GM12801 (cell line): Measurements from ENCODE around the gene PCK1.

Source experiments
- TF ChIP-seq, protein P1 (sequence below): IDR thresholded peaks from one replicate; pipeline ENCODE4 v1.5.1; 2011; ENCODE audit warnings: control low read depth; ENCODE audit not compliant: insufficient read length; ENCODE audit errors: extremely low read depth

PCK1 gene

GRCh38 chr20:57595041-57596030, 34.4 kb downstream of the PCK1 start:
- TF ChIP-seq, protein P1, sequence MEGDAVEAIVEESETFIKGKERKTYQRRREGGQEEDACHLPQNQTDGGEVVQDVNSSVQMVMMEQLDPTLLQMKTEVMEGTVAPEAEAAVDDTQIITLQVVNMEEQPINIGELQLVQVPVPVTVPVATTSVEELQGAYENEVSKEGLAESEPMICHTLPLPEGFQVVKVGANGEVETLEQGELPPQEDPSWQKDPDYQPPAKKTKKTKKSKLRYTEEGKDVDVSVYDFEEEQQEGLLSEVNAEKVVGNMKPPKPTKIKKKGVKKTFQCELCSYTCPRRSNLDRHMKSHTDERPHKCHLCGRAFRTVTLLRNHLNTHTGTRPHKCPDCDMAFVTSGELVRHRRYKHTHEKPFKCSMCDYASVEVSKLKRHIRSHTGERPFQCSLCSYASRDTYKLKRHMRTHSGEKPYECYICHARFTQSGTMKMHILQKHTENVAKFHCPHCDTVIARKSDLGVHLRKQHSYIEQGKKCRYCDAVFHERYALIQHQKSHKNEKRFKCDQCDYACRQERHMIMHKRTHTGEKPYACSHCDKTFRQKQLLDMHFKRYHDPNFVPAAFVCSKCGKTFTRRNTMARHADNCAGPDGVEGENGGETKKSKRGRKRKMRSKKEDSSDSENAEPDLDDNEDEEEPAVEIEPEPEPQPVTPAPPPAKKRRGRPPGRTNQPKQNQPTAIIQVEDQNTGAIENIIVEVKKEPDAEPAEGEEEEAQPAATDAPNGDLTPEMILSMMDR: no peak

DNA sequence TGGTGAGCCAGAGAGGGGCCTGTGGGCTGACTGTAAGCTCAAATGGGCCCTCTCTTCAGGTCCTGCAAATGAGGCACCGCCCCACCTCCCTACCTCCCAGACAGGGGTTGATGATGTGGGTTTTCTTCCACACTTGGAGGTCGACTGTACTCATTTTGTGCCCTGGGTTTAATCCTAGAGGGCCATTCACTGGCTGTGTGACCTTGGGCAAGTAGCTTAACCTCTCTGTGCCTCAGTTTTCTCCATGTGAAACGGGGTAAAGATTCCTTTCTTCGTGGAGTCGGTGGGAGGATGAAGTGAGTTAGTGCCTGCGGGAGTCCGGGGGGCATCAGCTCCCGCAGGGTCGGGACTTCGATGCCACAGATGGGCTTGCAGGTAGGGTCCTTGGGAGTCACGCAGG, 35.4 kb downstream of the PCK1 start:
- TF ChIP-seq, protein P1: no peak

DNA sequence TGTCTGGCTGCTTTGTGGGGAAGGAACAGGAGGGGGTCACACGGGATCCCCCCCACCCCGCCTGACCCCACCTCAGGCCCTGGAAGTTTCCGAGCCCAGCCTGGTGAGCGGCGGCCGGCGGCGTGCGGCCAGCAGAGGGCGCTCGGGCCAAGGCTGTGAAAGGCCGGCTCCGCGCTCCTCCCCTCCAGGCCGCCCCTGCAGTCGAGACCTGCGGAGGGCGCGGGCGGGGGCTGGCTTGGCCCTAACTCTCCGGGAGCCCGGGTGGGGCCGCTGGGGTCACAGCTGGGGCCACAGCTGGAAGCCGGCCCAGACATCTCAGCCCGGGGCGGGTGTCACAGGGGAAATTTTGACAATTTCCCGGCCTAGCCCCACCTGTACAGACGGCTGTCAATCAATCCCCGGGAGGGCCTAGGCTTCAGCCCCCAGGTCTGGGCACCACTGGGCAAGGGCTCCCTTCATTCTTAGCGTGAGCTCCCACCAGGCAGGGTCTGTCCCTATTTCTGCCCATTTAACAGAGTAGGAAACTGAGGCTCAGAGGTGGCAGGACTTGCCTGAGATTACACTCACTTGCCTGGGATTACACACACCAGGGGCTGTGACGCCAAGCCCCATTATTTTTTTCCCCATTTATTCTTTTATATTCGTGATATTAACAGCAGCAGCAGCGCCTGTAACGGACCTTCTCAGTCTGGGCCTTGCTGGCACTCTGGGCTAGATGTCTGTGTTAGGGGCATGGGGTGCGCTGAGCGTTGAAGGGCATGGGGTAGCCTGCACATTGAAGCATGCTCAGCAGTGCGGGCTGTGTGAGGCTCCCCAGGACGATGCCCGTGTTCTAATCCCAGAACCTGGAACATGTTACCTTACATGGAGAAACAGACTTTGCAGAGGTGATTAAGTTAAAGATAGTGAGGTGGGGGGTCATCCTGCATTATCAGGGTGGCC, 36.4 kb downstream of the PCK1 start:
- TF ChIP-seq, protein P1: no peak

DNA sequence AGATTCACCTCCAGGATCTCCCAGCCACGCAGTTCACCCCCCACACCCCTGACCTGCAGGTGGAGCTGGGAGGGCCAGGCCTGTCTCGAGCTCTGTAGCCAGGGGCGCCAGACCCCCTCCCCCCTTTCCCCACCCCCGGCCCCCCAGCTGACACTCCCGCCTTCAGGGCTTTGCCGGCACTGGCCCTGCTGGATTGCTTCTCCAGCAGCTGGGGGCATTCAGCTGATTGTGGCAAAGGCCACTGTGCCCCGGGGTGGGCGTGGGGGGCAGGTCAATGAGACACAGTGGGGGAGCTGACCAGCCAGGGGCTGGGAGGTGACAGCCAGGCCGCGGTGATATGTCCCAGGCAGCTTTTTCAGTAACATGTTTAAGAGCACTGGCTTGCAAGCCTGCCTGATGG, 37.1 kb downstream of the PCK1 start:
- TF ChIP-seq, protein P1: no peak

DNA sequence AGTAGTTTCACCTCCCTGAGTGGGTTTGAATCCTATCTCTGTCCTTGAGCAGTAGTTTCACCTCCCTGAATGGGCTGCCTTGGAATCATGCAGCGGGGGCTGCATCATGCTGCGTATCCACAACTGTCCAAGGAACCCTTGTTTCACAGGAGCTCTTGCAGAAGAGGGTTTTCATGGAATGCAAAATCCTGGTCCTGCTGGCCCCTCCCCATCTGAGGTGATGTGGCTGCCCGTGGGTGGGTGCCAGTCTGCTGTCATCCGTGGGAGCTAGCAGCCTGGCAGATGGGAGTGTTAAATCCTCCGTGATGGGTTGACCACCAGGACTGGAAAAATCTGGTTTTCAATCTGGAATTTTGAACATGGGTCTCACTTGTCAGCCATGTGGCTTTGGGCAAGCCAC, 37.6 kb downstream of the PCK1 start:
- TF ChIP-seq, protein P1: no peak

DNA sequence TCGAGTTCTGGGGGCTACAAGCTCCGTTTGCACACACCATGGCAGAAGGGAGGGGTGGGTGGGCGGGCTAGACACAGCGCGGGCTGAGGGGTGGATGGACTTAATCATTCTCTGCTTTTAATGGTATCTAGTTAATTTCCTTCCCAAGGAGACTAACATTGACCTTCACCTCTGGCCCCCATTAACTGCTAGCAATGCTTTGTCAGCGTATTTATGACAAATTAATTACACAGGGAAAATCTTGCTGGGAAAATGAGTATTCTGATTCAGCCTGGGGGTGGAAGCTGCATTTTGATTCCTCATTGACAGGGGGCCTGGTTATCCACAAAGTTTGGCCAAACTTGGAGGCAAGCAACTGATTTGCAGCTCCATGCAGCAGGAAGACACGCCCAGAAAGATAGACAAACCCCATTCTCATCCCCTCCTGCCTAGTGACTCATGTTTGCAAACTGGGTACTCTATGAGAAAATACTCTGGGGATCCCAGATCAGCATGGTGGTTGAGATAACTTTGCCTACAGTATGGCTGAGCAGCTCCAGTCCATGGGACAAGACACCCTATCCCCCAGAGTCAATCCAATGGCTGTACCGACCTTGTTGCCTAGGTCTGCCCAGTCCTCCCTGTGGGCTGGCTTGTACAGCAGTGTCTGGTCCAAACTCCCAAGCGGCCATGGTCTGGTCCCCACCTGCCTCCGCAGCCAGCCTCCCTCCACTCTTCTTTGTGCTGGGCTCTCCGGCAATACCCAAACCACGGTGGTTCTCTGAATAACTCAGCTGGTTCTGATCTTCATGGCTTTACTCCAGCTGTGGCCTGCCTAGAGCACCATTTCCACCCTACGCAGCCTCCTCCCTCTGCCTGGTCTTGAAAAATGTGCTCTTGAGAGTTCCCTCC, 39.7 kb downstream of the PCK1 start:
- TF ChIP-seq, protein P1: no peak
